Left ventricle myocardium inferior (tissue), 1 donor: Measurements from ENCODE around the gene TSC22D3. TPM values are rescaled to one million over a fixed set of nuclear protein-coding genes. Genes with fewer than 3 reads are reported as not detected.
"Not testable (repeated sequence)": the region's sequence is repeated elsewhere in the genome, so short reads cannot be mapped to it uniquely, and the experiment has no call there.

Experiments used
- DNase-seq: peaks from one replicate; pipeline ENCODE4 v3.0.0-alpha.2; 2020
- H3K27ac ChIP-seq: fragments of 200-600 bp; replicated peaks from 2 replicates; pipeline ENCODE4 v1.8.0; 2021
- H3K27me3 ChIP-seq: fragments of 200-600 bp; 2 replicates; pipeline ENCODE4 v1.8.0; 2021; ENCODE audit warnings: low read depth
- H3K36me3 ChIP-seq: fragments of 200-600 bp; 2 replicates; pipeline ENCODE4 v1.8.0; 2021
- H3K4me1 ChIP-seq: fragments of 200-600 bp; 2 replicates; pipeline ENCODE4 v1.8.0; 2021
- H3K4me3 ChIP-seq: fragments of 200-600 bp; 2 replicates; pipeline ENCODE4 v1.8.0; 2021; ENCODE audit warnings: mild to moderate bottlenecking, moderate library complexity
- H3K9me3 ChIP-seq: fragments of 200-600 bp; replicated peaks from 2 replicates; pipeline ENCODE4 v1.8.0; 2021
- intact Hi-C: fragments of 100-400 bp; cut with micrococcal nuclease; formaldehyde crosslinking; loops from one replicate; pipeline ENCODE4 v1.11.0; 2022
- total RNA-seq: library from RNA; stranded (reverse); fragmentation: NEBNext Ultra II Directional; extraction: Animal tissue kit (Norgen Biotek cat#: 25700); gene quantifications from one replicate; pipeline ENCODE4 v1.2.1, GENCODE V29; 2021
- TF ChIP-seq, protein P1 (sequence below): fragments of 200-600 bp; IDR thresholded peaks from 2 replicates; pipeline ENCODE4 v1.8.0; 2021; ENCODE audit warnings: antibody characterized with exemption, mild to moderate bottlenecking, borderline replicate concordance
- donor health status: DM: no; HTN: yes; CAD: no; lungs with severe emphysema.

Gene TSC22D3
- total RNA-seq, 1 donor from 2014 or later = 58.9 TPM

DNA sequence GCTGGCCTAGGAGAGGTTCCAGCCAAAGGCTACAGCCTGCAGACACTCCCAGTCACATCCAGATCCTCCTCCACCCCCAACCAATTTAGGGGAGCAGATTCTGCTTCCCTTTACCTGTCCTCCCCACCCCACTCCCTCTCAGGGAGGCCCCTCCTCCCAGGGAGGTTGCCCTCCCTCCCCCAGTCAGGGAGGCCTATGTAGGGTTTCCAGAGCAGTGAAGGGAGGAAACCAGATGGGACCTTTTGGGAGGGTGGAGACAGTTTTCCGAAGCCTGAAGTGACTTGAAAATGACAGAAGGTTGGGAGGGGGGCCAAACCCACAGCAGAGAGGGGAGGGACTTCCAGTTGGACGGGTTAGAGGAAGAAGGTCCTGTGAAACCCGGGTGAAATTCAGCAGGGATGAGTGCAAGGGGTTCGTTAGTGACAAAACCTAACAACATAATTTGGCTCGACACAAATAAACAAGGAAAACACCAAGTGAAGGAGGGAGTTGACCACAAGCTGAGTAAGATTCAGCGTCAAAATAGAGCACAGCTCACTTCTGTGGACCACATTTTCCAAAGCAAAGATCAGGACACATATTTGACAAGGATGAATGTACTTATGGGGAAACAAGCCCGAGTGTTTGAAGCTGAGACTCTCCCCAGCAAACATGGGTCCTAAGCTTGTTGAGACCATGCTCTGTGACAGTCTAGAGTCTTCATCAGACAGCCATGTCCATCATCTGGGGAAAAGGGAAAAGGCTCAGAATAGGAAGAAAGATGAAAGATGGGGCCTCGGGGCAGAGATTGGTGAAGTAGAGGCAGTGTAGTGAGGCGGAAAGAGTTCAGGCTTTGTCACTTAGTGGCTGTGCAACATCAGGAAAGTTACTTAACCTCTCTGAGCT, 100.9 kb downstream of the TSC22D3 start:
- Histone ChIP-seq H3K9me3 (no peaks in the 10 kb centered on the region), H3K27me3 (no peaks in the 10 kb centered on the region), H3K4me1 (peaks cover 54% of the 10 kb centered on the region), H3K4me3 (peak overlapping the region; percentile 66), H3K36me3 (no peaks in the 10 kb centered on the region), H3K27ac (peak overlapping the region; percentile 94)
- TF ChIP-seq, protein P1, sequence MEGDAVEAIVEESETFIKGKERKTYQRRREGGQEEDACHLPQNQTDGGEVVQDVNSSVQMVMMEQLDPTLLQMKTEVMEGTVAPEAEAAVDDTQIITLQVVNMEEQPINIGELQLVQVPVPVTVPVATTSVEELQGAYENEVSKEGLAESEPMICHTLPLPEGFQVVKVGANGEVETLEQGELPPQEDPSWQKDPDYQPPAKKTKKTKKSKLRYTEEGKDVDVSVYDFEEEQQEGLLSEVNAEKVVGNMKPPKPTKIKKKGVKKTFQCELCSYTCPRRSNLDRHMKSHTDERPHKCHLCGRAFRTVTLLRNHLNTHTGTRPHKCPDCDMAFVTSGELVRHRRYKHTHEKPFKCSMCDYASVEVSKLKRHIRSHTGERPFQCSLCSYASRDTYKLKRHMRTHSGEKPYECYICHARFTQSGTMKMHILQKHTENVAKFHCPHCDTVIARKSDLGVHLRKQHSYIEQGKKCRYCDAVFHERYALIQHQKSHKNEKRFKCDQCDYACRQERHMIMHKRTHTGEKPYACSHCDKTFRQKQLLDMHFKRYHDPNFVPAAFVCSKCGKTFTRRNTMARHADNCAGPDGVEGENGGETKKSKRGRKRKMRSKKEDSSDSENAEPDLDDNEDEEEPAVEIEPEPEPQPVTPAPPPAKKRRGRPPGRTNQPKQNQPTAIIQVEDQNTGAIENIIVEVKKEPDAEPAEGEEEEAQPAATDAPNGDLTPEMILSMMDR = no peak
- intact Hi-C loops = loop anchor here (5.0 kb wide), 1 partner anchor 38 kb away; no protein-coding TSS in a partner anchor
- peak; percentile 71 for DNase-seq

- Histone ChIP-seq H3K9me3 (no peaks in the 10 kb centered on the region), H3K27ac (peak overlapping the region; percentile 94), H3K4me1 (peaks cover 54% of the 10 kb centered on the region), H3K4me3 (peak overlapping the region; percentile 66), H3K27me3 (no peaks in the 10 kb centered on the region), H3K36me3 (no peaks in the 10 kb centered on the region)
- intact Hi-C loops = no loop called here
- peak; percentile 83 for DNase-seq
- TF ChIP-seq, protein P1 = peak; percentile 27
Measured at GRCh38 chrX:107673933-107674479, 101.6 kb downstream of the TSC22D3 start.

- Histone ChIP-seq H3K27me3 (no peaks in the 10 kb centered on the region), H3K27ac (peak overlapping the region; percentile 94), H3K4me3 (peak overlapping the region; percentile 21), H3K36me3 (no peaks in the 10 kb centered on the region), H3K4me1 (peaks cover 49% of the 10 kb centered on the region), H3K9me3 (no peaks in the 10 kb centered on the region)
- no peak for DNase-seq
- TF ChIP-seq, protein P1 = no peak
- intact Hi-C loops = no loop called here
Measured at GRCh38 chrX:107673431-107673830, 102.2 kb downstream of the TSC22D3 start.

GRCh38 chrX:107672955-107673378, 102.6 kb downstream of the TSC22D3 start:
- Histone ChIP-seq H3K4me3 (peak overlapping the region; percentile 21), H3K4me1 (peaks cover 45% of the 10 kb centered on the region), H3K36me3 (no peaks in the 10 kb centered on the region), H3K27me3 (no peaks in the 10 kb centered on the region), H3K27ac (peak overlapping the region; percentile 94), H3K9me3 (no peaks in the 10 kb centered on the region)
- TF ChIP-seq, protein P1 = peak; percentile 72
- DNase-seq = peak; percentile 67
- intact Hi-C loops = no loop called here

GRCh38 chrX:107671256-107671655, 104.3 kb downstream of the TSC22D3 start:
- H3K27me3 ChIP-seq, H3K36me3 ChIP-seq, DNase-seq, H3K4me3 ChIP-seq, H3K27ac ChIP-seq, H3K9me3 ChIP-seq, intact Hi-C loops: not testable (repeated sequence)
- peaks cover 32% of the 10 kb centered on the region for H3K4me1 ChIP-seq
